Karpas-422 (cell line): ENCODE results near the gene IGDCC3. TPM values are rescaled to one million over a fixed set of nuclear protein-coding genes. Genes with fewer than 3 reads are reported as not detected.

Experiments used
- DNase-seq: peaks from one replicate; pipeline ENCODE4 v3.0.0-alpha.2; 2015
- H2AFZ ChIP-seq: fragments of 200-600 bp; sonication (generic); 2 replicates; pipeline ENCODE4 v1.6.1; 2014; ENCODE audit warnings: antibody characterized with exemption, low read length, mixed read lengths
- H3K27ac ChIP-seq: fragments of 200-600 bp; sonication (generic); 2 replicates; pipeline ENCODE4 v1.5.1; 2014; ENCODE audit warnings: mild to moderate bottlenecking, low read length, moderate library complexity
- H3K27me3 ChIP-seq: fragments of 200-600 bp; sonication (generic); 2 replicates; pipeline ENCODE4 v1.6.1; 2014; ENCODE audit warnings: low read length, mixed read lengths
- H3K36me3 ChIP-seq: fragments of 200-600 bp; sonication (generic); 2 replicates; pipeline ENCODE4 v1.6.1; 2014; ENCODE audit warnings: low read length, mixed read lengths; ENCODE audit not compliant: insufficient read depth
- H3K4me1 ChIP-seq: fragments of 200-600 bp; sonication (generic); 2 replicates; pipeline ENCODE4 v1.6.1; 2014; ENCODE audit warnings: mild to moderate bottlenecking, low read length, mixed read lengths
- H3K4me2 ChIP-seq: fragments of 200-600 bp; sonication (generic); 2 replicates; pipeline ENCODE4 v1.6.1; 2014; ENCODE audit warnings: low read length, low read depth, mild to moderate bottlenecking; ENCODE audit not compliant: poor library complexity, severe bottlenecking
- H3K4me3 ChIP-seq: fragments of 200-600 bp; sonication (generic); 2 replicates; pipeline ENCODE4 v1.5.1; 2014; ENCODE audit warnings: mild to moderate bottlenecking, antibody characterized with exemption, low read length, mixed read lengths
- H3K79me2 ChIP-seq: fragments of 200-600 bp; sonication (generic); 2 replicates; pipeline ENCODE4 v1.6.1; 2014; ENCODE audit warnings: mild to moderate bottlenecking, low read length, mixed read lengths
- H3K9ac ChIP-seq: fragments of 200-600 bp; sonication (generic); 2 replicates; pipeline ENCODE4 v1.6.0; 2014; ENCODE audit warnings: low read length
- H3K9me2 ChIP-seq: fragments of 200-600 bp; sonication (generic), shearing (Covaris generic); replicated peaks from 2 replicates; pipeline ENCODE4 v1.6.0; 2014; ENCODE audit warnings: mild to moderate bottlenecking, low read length, moderate library complexity; ENCODE audit not compliant: insufficient read depth
- H3K9me3 ChIP-seq: fragments of 300-700, 200-600 bp; sonication (generic); 2 replicates; pipeline ENCODE4 v1.6.1; 2014; ENCODE audit warnings: low read length, mixed read lengths
- H4K20me1 ChIP-seq: fragments of 200-600 bp; sonication (generic); 2 replicates; pipeline ENCODE4 v1.6.1; 2014; ENCODE audit warnings: mild to moderate bottlenecking, antibody characterized with exemption, low read length, low read depth; ENCODE audit not compliant: insufficient read depth
- total RNA-seq: library from RNA; depleted of rRNA; stranded (reverse); fragments of >200 nt; shearing (Covaris generic); gene quantifications from 2 replicates; pipeline ENCODE4 v1.2.3, GENCODE V29; 2014; ENCODE audit warnings: low replicate concordance

The IGDCC3 gene
- total RNA-seq, 1 experiment from 2014 or later: not detected

- H3K27me3 ChIP-seq: no peaks in the 10 kb centered on the region
- DNase-seq: no peak
- H3K27ac ChIP-seq: no peak overlapping the region
- H2AFZ ChIP-seq: no peak overlapping the region
- no peak overlapping the region for H3K9ac ChIP-seq
- H3K36me3 ChIP-seq: no peaks in the 10 kb centered on the region
- H3K9me3 ChIP-seq: no peaks in the 10 kb centered on the region
- H3K4me3 ChIP-seq: no peak overlapping the region
- peak overlapping the region; percentile 57 for H3K4me2 ChIP-seq
- H3K4me1 ChIP-seq: peaks cover 26% of the 10 kb centered on the region
- no peaks in the 10 kb centered on the region for H3K9me2 ChIP-seq
- no peaks in the 10 kb centered on the region for H4K20me1 ChIP-seq
- no peaks in the 10 kb centered on the region for H3K79me2 ChIP-seq
These were observed 72.0 kb downstream of the IGDCC3 start for GRCh38 chr15:65305776-65306175.

- no peaks in the 10 kb centered on the region for H4K20me1 ChIP-seq
- peak overlapping the region; percentile 83; the same call in 1 of the 2 replicates for H3K27ac ChIP-seq
- no peaks in the 10 kb centered on the region for H3K79me2 ChIP-seq
- H3K9me2 ChIP-seq: no peaks in the 10 kb centered on the region
- H2AFZ ChIP-seq: no peak overlapping the region
- no peak for DNase-seq
- no peaks in the 10 kb centered on the region for H3K27me3 ChIP-seq
- H3K4me1 ChIP-seq: peaks cover 26% of the 10 kb centered on the region
- H3K4me3 ChIP-seq: peak overlapping the region; percentile 8; the same call in 1 of the 2 replicates
- peak overlapping the region; percentile 43 for H3K9ac ChIP-seq
- H3K4me2 ChIP-seq: peak overlapping the region; percentile 57
- no peaks in the 10 kb centered on the region for H3K9me3 ChIP-seq
- no peaks in the 10 kb centered on the region for H3K36me3 ChIP-seq
These were observed 72.5 kb downstream of the IGDCC3 start for GRCh38 chr15:65305150-65305758.

DNA sequence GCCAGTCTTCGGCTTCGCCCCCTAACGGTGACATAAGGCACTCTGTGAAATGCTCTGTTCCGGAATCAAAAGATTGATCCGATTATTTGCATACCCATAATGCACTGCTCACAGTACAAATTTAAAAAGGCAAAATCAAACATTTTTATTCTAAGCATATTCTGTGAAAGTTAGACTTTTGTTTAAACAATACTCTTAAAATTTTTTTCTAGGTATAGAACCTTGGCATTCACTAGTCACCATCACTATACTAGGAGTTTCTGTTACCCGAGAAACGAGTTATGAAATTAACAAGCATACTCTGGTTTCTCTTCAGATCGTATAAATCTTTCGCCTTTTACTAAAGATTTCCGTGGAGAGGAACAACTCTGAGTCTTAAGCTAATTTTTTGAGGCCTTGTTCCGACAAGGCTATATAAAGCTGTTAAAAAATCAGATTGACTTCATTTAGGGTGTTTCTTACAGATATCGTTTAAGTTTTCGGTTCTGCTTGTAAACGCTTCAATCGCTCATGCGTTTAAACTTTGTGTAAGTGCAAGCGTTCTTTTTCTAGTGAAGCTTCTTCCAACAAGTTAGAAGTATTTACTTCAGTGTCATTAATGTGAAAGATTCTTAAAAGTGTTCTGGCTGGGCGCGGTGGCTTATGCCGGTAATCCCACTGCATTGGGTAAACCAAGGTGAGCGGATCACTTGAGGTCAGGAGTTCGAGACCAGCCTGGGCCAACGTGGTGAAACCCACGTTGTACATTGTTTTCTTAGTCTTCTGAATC, 73.2 kb downstream of the IGDCC3 start, which contains the start of gene RNU5B-1:
RNU5B-1 (plus strand) TSS at position 297 of the 769 bp plus-strand sequence.
- Histone ChIP-seq H3K79me2 (no peaks in the 10 kb centered on the region), H3K4me2 (peak within 1 kb of the TSS; percentile 96), H4K20me1 (no peaks in the 10 kb centered on the region), H3K9ac (peak within 1 kb of the TSS; percentile 74), H3K4me1 (peaks cover 26% of the 10 kb centered on the region), H3K9me2 (no peaks in the 10 kb centered on the region), H3K27me3 (no peaks in the 10 kb centered on the region), H3K36me3 (no peaks in the 10 kb centered on the region), H3K9me3 (no peaks in the 10 kb centered on the region), H3K27ac (peak within 1 kb of the TSS; percentile 83), H2AFZ (peak within 1 kb of the TSS; percentile 78), H3K4me3 (peak within 1 kb of the TSS; percentile 68)
- DNase-seq: peak; percentile 96

GRCh38 chr15:65303687-65304380, 74.0 kb downstream of the IGDCC3 start:
- H3K27ac ChIP-seq: peak overlapping the region; percentile 83
- peaks cover 26% of the 10 kb centered on the region for H3K4me1 ChIP-seq
- no peaks in the 10 kb centered on the region for H3K9me3 ChIP-seq
- H2AFZ ChIP-seq: peak overlapping the region; percentile 78
- no peaks in the 10 kb centered on the region for H3K27me3 ChIP-seq
- no peaks in the 10 kb centered on the region for H3K36me3 ChIP-seq
- peak overlapping the region; percentile 96 for H3K4me2 ChIP-seq
- no peaks in the 10 kb centered on the region for H3K9me2 ChIP-seq
- no peaks in the 10 kb centered on the region for H3K79me2 ChIP-seq
- peak overlapping the region; percentile 74 for H3K9ac ChIP-seq
- H3K4me3 ChIP-seq: peak overlapping the region; percentile 68
- no peaks in the 10 kb centered on the region for H4K20me1 ChIP-seq
- no peak for DNase-seq

GRCh38 chr15:65302061-65302460, 75.7 kb downstream of the IGDCC3 start:
- H3K79me2 ChIP-seq: no peaks in the 10 kb centered on the region
- no peaks in the 10 kb centered on the region for H3K36me3 ChIP-seq
- H3K9me2 ChIP-seq: no peaks in the 10 kb centered on the region

DNA sequence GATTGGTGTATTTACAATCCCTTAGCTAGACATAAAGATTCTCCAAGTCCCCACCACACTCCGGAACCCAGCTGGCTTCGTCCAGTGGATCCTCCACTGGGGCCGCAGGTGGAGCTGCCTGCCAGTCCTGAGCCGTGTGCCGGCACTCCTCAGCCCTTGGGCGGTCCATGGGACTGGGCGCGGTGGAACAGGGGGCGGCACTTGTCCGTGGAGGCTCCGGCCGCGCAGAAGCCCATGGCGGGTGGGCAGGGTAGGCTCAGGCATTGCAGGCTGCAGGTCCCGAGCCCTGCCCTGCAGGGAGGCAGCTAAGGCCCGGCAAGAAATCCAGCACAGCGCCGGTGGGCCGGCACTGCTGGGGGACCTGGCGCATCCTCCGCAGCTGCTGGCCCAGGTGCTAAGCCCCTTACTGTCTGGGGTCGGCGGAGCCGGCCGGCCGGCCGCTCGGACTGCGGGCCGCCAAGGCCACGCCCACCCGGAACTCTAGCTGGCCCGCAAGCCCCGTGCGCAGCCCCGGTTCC, 76.8 kb downstream of the IGDCC3 start:
- H3K9me3 ChIP-seq: no peaks in the 10 kb centered on the region
- H3K36me3 ChIP-seq: no peaks in the 10 kb centered on the region
- H3K79me2 ChIP-seq: no peaks in the 10 kb centered on the region
- H3K4me2 ChIP-seq: no peak overlapping the region
- no peaks in the 10 kb centered on the region for H4K20me1 ChIP-seq
- H3K27me3 ChIP-seq: no peaks in the 10 kb centered on the region
- H2AFZ ChIP-seq: no peak overlapping the region
- DNase-seq: no peak
- H3K27ac ChIP-seq: no peak overlapping the region
- peaks cover 35% of the 10 kb centered on the region for H3K4me1 ChIP-seq
- H3K9ac ChIP-seq: no peak overlapping the region
- H3K4me3 ChIP-seq: no peak overlapping the region
- H3K9me2 ChIP-seq: no peaks in the 10 kb centered on the region

More at GRCh38 chr15:65302061-65302460, 75.7 kb downstream of the IGDCC3 start:
- Histone ChIP-seq H3K27ac (no peak overlapping the region), H3K4me2 (no peak overlapping the region), H4K20me1 (no peaks in the 10 kb centered on the region), H3K9me3 (no peaks in the 10 kb centered on the region), H2AFZ (no peak overlapping the region), H3K4me1 (peaks cover 32% of the 10 kb centered on the region), H3K27me3 (no peaks in the 10 kb centered on the region), H3K9ac (no peak overlapping the region), H3K4me3 (no peak overlapping the region)
- DNase-seq: no peak

DNA sequence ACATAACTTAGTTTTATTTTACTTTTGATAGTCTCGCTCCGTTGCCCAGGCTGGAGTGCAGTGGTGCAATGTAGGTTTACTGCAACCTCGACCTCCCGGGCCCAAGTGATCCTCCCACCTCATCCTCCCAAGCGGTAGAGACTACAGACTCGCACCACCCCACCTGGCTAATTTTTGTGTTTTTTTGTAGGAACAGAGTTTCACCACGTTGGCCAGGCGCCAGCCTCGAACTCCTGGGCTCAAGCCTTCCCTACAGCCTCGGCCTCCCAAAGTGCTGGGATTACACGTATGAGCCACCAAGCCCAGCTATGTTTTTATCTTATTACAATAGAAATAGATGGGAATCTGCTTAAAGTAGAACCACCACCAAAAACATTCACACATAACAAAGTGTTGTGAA, 79.1 kb downstream of the IGDCC3 start:
- H3K9me2 ChIP-seq: no peaks in the 10 kb centered on the region
- H3K9me3 ChIP-seq: no peaks in the 10 kb centered on the region
- no peaks in the 10 kb centered on the region for H3K27me3 ChIP-seq
- H3K9ac ChIP-seq: no peak overlapping the region
- no peak overlapping the region for H3K4me3 ChIP-seq
- no peaks in the 10 kb centered on the region for H3K79me2 ChIP-seq
- no peak overlapping the region for H3K27ac ChIP-seq
- H2AFZ ChIP-seq: no peak overlapping the region
- no peak for DNase-seq
- H3K4me1 ChIP-seq: peaks cover 27% of the 10 kb centered on the region
- no peaks in the 10 kb centered on the region for H4K20me1 ChIP-seq
- no peaks in the 10 kb centered on the region for H3K36me3 ChIP-seq
- H3K4me2 ChIP-seq: no peak overlapping the region
